ENCODE data around the gene CACNG5.

CACNG5 gene

DNA sequence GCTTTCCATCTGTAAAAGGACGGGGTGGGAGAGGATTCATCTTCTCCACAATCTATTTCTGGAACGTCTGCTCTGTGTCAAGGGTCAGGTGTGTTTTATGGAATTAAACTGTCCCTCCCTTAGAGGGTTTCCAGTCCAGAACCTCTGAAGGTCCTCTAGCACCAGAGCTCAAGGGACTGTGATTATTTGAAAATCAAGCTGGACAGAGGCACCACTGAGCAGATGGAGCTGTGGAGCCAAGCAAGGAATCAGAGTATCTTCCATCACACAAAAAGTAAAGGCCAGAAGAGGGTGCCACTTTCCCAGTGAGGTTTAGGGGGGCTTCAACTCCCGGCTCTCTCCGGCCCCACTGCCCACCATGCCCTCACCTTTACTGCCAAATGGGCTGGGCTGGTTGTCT lies 6.8 kb downstream of the CACNG5 start:
- no peak for TF ChIP-seq CTCF (IDR thresholded peaks at IDR 0.05; ENCODE audit: extremely low read depth, insufficient read depth, missing control alignments)
- no peak for DNase-seq (ENCODE audit: low spot score)
- in situ Hi-C loops (cut with MboI; ENCODE audit: low pct_unique_long_range_greater_than_20kb, low sequenced_read_pairs, unreplicated experiment) = no loop called here

DNA sequence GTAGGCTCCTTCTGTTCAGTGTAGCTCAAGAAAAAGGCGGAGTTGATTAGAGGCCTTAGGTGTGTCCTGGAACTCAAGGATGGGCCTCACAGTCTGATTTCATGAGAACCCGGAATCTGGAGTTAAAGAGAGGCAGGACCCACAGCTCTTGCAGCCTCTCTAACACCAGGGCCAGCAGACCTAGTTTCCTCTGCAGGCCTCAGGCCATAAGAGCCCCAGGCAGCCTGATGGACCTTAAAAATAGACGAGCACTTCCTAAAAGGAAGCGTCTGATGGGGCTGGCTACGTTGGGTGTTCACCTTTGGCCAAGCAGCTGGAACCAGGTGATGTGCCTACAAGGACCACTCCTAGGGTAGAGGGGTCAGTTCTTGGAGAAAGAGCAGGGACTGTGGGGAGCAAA lies 7.6 kb downstream of the CACNG5 start:
- no peak for TF ChIP-seq CTCF (IDR thresholded peaks at IDR 0.05; ENCODE audit: extremely low read depth, insufficient read depth, missing control alignments)
- in situ Hi-C loops (cut with MboI; ENCODE audit: low pct_unique_long_range_greater_than_20kb, low sequenced_read_pairs, unreplicated experiment) = no loop called here
- DNase-seq (ENCODE audit: low spot score) = no peak

DNA sequence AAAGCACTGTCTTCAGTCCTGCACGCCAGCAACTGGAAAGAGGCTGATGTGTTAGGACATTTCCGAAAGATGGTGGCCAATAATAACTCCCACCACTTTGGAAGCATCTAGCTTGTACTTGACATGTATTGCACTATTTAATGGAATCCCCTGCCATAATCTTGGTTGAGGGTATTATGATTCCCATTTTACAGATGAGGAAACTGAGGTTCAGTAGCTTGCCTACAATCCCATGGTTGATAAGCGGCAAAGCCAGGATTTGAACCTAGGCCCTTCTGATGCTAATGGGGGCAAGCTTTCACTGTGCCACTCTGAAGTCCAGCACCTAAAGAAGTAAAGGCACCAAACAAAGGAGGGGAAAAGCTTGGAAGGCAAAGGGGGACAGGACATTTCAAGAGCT lies 8.0 kb downstream of the CACNG5 start:
- no peak for TF ChIP-seq CTCF (IDR thresholded peaks at IDR 0.05; ENCODE audit: extremely low read depth, insufficient read depth, missing control alignments)
- DNase-seq (ENCODE audit: low spot score) = no peak
- in situ Hi-C loops (cut with MboI; ENCODE audit: low pct_unique_long_range_greater_than_20kb, low sequenced_read_pairs, unreplicated experiment) = no loop called here

DNA sequence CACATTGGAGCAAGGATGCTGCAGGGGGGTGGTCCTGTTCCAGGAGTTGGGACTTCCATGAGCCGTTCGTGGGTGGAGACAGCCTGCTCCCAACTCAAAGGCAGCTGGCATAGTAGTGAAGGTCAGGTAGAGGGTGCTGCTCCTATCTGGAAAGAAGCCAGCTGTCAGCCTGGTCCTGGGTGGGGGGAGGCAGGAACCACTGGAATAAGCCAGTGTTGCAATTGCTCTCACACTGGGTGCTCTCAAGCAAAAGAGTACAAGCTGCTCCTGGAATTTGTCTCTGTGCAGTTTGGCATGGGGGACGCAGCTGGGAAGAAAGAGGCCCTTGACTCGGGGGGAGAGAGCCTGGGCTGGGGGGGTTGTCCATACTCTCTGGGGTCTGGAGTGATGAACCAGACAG lies 8.7 kb downstream of the CACNG5 start:
- in situ Hi-C loops (cut with MboI; ENCODE audit: low pct_unique_long_range_greater_than_20kb, low sequenced_read_pairs, unreplicated experiment) = no loop called here

GRCh38 chr17:66847704-66848103 lies 12.8 kb downstream of the CACNG5 start:
- no peak for TF ChIP-seq CTCF (IDR thresholded peaks at IDR 0.05; ENCODE audit: extremely low read depth, insufficient read depth, missing control alignments)
- in situ Hi-C loops (cut with MboI; ENCODE audit: low pct_unique_long_range_greater_than_20kb, low sequenced_read_pairs, unreplicated experiment) = no loop called here
- DNase-seq (ENCODE audit: low spot score) = no peak

More for the DNA sequence above, 8.7 kb downstream of the CACNG5 start:
- TF ChIP-seq CTCF (IDR thresholded peaks at IDR 0.05; ENCODE audit: extremely low read depth, insufficient read depth, missing control alignments) = no peak
- no peak for DNase-seq (ENCODE audit: low spot score)

DNA sequence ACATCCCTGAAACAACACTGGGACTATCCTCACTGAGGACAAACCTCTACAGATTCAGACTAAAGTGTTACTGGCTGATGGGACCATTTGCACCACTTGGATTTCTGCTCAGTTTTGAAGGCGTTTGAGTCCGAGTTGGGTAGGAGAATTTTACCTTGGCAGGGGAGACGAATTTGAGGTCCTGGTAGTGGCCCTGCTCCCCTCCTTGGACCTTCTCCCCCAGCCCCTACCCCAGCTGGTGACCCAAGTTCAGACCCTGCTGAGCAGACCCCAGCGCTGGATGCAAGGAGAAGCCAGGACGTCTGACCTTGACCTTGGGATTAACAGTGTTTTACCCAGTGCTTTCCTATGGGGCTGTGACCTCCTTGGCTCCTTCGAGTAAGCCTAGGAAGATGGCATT lies 13.6 kb downstream of the CACNG5 start:
- in situ Hi-C loops (cut with MboI; ENCODE audit: low pct_unique_long_range_greater_than_20kb, low sequenced_read_pairs, unreplicated experiment) = no loop called here
- no peak for DNase-seq (ENCODE audit: low spot score)
- TF ChIP-seq CTCF (IDR thresholded peaks at IDR 0.05; ENCODE audit: extremely low read depth, insufficient read depth, missing control alignments) = no peak

Measured in GM13977 (cell line).